Neural cell (in vitro differentiated cells): ENCODE results near the gene GOLT1B. TPM values are rescaled to one million over a fixed set of nuclear protein-coding genes. Genes with fewer than 3 reads are reported as not detected.

Experiments used
- polyA plus RNA-seq: library from polyadenylated mRNA; depleted of rRNA; stranded (reverse); fragments of >200 nt; gene quantifications from 2 replicates; pipeline ENCODE4 v1.2.3, GENCODE V29; 2014

Gene GOLT1B
- polyA plus RNA-seq, 1 donor from 2014 or later: 203 TPM

Other genes starting within 250 kb of the GOLT1B start
- 0.64 TPM in 1 of 2 replicates, not detected in the other for gene SLCO1A2, start 166.9 kb upstream of the GOLT1B start, polyA plus RNA-seq
- gene IAPP, start 128.9 kb upstream of the GOLT1B start, polyA plus RNA-seq: not detected in 2 replicates
- gene PYROXD1, start 64.1 kb upstream of the GOLT1B start, polyA plus RNA-seq: 9.8 and 11.8 TPM in 2 replicates
- 28.8 and 29.2 TPM in 2 replicates for gene RECQL, start 154 bp upstream of the GOLT1B start, polyA plus RNA-seq
- not detected in 2 replicates for gene SPX, start 24.5 kb downstream of the GOLT1B start, polyA plus RNA-seq
- gene GYS2, start 103.1 kb downstream of the GOLT1B start, polyA plus RNA-seq: 0.14 TPM in 1 of 2 replicates, not detected in the other
- 907 and 1,039 TPM in 2 replicates for gene LDHB, start 156.1 kb downstream of the GOLT1B start, polyA plus RNA-seq